NT2/D1 (cell line): Measurements from ENCODE around the gene ZNF23.

Source experiments
- YY1 ChIP-seq: IDR thresholded peaks from 2 replicates; pipeline ENCODE4 v1.6.1; 2011; ENCODE audit not compliant: insufficient read length, insufficient read depth
- ZNF274 ChIP-seq: IDR thresholded peaks from 2 replicates; pipeline ENCODE4 v1.6.1; 2011; ENCODE audit warnings: mild to moderate bottlenecking, low read depth, low read length

GRCh38 chr16:71441348-71442050 lies 20.5 kb downstream of the ZNF23 start:
- no peak for TF ChIP-seq ZNF274
- no peak for TF ChIP-seq YY1
